Nephron (organoid): Measurements from ENCODE around the gene HSPB7.
A peak's percentile ranks its signal among the peaks of the same experiment; 100 is the strongest.

Experiments used
- H3K27ac Mint-ChIP-seq, 3 experiments: 2 replicates each; pipeline ENCODE4 v1.8.0; 2020; ENCODE audit warnings: mixed read lengths in 3 of 3, mild to moderate bottlenecking in 2 of 3, moderate library complexity in 1 of 3
- H3K27me3 Mint-ChIP-seq: 2 replicates; pipeline ENCODE4 v1.8.0; 2021; ENCODE audit warnings: low read depth, mild to moderate bottlenecking, moderate library complexity, mixed read lengths
- H3K36me3 Mint-ChIP-seq: 2 replicates; pipeline ENCODE4 v1.8.0; 2020; ENCODE audit warnings: low read depth, mixed read lengths
- H3K4me1 Mint-ChIP-seq: 2 replicates; pipeline ENCODE4 v1.8.0; 2020; ENCODE audit warnings: mixed read lengths
- H3K4me3 Mint-ChIP-seq, 3 experiments: 2 replicates each; pipeline ENCODE4 v1.8.0; 2020; ENCODE audit warnings: mild to moderate bottlenecking in 3 of 3, mixed read lengths in 3 of 3, moderate library complexity in 2 of 3
- H3K9me3 Mint-ChIP-seq: 2 replicates; pipeline ENCODE4 v1.8.0; 2020; ENCODE audit warnings: mixed read lengths
- CTCF ChIP-seq, 3 experiments: fragments of 200-600 bp; sonication (generic); IDR thresholded peaks; one replicate each; pipeline ENCODE4 v1.5.0; 2021; ENCODE audit warnings: antibody characterized with exemption in 3 of 3; ENCODE audit not compliant: unreplicated experiment in 3 of 3

HSPB7 gene

GRCh38 chr1:15966081-15966955, 51.5 kb downstream of the HSPB7 start:
- no peak for TF ChIP-seq CTCF (IDR thresholded peaks at IDR 0.05; ENCODE audit: unreplicated experiment in 3 of 3)
- H3K4me1 Mint-ChIP-seq, result peaks cover 3% of the 10 kb centered on the region
- H3K27ac Mint-ChIP-seq, result peak overlapping the region in 1 of 3 experiments; percentile 17
- peaks cover 57% of the 10 kb centered on the region for H3K36me3 Mint-ChIP-seq
- H3K27me3 Mint-ChIP-seq, result no peaks in the 10 kb centered on the region
- H3K9me3 Mint-ChIP-seq, result peaks cover 6% of the 10 kb centered on the region
- no peak overlapping the region for H3K4me3 Mint-ChIP-seq

GRCh38 chr1:15965228-15965767, 52.5 kb downstream of the HSPB7 start:
- H3K9me3 Mint-ChIP-seq, result peaks cover 6% of the 10 kb centered on the region
- H3K27ac Mint-ChIP-seq, result no peak overlapping the region
- no peaks in the 10 kb centered on the region for H3K27me3 Mint-ChIP-seq
- H3K4me1 Mint-ChIP-seq, result peaks cover 9% of the 10 kb centered on the region
- TF ChIP-seq CTCF (IDR thresholded peaks at IDR 0.05; ENCODE audit: unreplicated experiment in 3 of 3), result no peak
- H3K4me3 Mint-ChIP-seq, result no peak overlapping the region
- peaks cover 49% of the 10 kb centered on the region for H3K36me3 Mint-ChIP-seq
